HG03439 (cell line): ENCODE measurements around the gene THAP7.

Source experiments
- ATAC-seq: cut with Tn5 transposase; IDR thresholded peaks from one replicate; pipeline ENCODE4 v1.9.1; 2021; ENCODE audit warnings: mild to moderate bottlenecking, moderate library complexity; ENCODE audit not compliant: unreplicated experiment

Gene THAP7

DNA sequence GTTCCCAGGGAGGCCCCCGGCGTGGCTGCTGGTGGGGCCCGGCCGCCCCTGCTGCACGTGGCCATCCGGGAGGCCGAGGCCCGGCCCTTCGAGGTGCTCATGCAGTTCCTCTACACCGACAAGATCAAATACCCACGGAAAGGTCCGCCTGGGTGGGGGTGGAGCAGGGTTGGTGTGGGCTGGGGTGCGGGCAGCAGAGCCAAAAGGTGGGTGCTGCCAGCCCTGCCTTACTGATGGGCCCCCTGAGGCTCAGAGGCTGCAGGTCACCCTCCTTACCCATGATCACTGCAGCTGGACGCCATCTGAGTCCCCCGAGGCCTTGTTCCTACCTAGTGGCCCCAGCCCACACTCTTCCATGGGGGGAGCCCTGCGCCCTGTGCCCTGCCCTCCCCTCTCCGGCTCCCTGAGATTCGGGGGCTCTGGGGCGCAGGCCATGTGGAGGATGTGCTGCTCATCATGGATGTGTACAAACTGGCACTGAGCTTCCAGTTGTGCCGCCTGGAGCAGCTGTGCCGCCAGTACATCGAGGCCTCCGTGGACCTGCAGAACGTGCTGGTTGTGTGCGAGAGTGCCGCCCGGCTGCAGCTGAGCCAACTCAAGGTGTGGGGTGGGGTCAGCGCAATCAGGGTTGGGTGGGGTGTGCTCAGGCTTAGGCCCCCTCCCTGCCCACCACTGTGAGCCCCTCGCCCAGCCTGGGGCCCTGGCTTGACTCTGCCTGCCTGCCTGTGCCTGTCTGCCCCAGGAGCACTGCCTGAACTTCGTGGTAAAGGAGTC, 7.6 kb downstream of the THAP7 start:
- ATAC-seq = no peak

DNA sequence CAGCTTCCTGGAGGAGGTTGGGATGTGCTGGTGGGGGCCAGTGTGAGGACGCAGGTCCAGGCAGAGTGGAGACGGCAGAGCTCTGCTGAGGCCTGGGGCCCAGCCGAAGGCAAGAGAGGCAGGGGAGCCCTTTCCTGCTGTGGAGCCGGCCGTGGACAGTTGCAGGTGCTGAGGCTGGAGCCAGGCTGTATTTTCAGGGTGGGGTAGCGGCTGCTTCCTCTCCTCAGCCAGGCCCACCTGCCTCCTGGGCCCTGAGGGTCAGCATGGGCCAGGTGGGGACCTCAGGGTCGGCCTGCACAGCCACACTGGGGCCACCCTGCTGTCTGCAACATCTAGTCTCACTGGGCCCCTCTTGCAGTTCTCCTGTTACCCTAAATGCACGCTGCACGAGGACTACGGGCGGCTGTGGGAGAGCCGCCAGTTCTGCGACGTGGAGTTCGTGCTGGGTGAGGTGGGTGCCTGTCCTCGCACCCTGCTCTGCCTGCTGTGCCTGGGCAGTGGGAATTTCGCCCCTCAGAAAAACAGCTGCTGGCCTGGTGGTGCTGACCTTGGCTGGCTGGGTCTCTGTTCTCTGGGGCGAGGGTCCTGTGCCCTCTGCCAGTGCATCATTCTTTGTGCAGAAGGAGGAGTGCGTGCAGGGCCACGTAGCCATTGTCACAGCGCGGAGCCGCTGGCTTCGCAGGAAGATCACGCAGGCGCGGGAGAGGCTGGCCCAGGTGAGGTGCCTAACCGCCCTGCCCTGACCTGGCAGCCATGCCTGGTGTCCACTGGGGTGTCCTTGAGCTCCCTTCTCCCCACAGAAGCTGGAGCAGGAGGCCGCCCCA, 8.4 kb downstream of the THAP7 start:
- ATAC-seq = no peak

DNA sequence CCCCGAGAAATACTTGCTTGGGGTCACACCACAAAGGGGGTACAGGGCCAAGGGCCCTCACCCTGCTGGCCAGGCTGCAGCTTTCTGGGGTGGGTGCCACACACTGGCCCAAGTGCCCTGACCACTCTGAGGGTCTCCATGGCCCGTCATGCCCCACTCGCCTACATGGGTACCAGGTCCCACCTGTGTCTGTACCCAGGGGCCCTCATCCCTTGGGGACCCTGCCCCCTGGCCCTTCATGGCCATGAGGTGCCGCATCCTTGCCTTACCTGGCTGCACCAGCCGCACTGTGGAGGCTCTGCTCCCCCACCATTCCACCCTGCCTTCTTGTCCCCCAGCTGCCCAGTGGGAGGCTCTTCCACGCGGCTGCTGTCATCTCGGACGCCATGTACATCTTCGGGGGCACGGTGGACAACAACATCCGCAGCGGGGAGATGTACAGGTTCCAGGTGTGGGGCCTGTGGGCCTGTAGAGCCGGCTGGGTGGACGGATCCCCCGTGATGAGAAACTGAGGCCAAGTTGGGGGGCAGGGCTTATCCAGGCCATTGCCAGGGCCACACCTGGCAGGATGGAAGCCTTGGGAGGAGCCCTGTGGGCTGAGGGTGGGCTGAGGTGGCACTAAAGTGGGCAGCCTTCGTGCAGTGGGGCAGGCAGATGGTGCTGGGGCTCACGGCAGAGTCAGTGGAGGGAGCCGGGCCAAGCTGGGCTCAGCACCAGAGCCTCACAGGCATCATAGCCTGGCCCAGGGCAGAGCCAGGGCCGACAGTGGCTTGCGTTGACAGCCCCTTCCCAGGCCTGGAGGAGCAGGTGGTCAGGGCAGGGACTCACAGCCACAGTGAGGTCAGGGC, 9.2 kb downstream of the THAP7 start:
- ATAC-seq = no peak

DNA sequence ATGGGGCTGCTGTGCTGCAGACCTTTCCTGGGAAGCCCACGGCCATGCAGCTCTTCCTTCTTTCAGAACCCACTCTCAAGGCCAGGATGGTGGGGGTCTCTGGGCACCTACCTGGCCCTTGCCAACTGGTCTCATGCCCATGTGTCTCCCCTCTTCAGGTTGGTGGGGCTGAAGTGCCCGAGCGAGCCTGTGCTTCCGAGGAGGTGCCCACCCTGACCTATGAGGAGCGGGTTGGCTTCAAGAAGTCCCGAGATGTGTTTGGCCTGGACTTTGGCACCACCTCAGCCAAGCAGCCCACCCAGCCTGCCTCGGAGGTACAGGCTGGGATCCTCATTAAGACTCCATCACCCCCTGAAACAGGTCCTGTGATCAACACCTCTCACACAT, 9.9 kb downstream of the THAP7 start:
- ATAC-seq = no peak

DNA sequence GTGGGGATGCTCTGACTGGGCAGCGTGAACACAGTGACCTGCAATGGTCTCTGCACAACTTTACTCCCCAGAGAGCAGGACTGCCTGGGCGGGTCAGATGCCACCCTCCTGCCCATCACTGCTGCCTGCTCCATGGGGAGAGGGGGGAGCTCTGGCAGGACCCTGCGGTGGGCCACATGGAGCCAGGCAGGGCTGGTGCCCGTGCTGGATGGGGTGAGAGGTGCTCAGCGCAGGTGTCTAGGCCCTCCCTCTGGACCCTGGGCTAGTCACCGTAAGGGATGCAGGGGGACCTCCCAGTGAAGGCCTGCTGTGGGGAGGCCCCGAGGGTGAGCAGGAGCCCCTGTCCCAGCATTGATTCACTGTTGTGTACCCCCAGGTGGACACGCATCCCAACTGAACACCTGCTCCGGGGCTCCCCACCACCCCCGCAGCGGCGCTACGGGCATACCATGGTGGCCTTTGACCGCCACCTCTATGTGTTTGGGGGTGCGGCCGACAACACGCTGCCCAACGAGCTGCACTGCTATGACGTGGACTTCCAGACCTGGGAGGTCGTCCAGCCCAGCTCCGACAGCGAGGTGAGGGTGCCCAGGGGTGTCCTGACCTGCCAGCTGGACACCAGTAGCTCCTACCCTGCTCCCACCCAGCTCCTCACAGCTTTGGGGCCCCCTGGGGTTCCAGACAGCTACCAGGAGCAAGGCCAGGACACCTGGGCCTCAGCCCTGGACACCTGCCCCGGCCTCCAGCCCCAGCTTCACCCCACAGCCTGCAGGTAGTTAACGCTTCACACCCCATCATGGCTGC, 10.5 kb downstream of the THAP7 start:
- ATAC-seq = no peak

DNA sequence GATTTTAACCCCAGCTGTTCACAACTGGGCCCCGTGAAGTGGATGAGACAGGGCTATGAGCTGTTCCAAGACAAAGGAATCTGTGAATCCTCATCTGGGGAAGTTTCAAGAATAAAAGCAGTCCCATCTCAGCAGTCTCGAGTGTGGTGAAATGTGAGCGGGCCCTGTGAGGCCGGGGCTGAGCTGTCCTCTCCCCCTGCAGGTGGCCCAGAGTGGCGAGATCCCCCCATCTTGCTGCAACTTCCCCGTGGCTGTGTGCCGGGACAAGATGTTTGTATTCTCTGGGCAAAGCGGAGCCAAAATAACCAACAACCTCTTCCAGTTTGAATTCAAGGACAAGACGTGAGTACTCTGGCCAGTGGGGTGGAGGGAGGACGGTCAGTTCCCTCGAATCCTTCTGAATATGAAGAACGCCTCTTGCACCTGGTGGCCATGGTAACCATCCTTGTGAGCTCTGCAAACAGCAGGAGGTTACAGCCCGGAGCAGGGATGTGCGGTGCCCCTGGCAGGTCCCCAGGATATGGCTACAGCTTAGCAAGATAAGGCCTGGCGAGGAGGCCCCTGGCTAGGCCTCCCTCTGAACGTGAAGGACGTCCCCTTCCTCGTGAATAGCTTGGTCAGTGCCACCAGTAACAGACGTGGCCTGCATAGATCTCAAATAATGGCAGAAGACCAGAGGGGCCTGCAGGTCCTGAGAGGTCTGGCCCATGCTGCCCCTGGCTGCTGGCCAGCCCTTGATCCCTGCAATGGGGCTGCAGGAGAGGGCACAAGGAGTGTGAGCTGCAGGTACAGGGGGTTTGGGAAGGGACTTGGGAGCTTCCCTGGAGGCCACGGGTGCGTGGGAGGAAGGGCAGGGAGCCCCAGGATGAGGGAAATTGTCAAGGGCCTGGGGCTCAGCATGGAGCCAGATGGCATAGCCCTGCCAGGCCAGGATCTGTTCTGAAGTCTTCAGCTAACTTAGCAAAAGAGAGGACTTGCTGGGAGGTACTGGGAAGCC, 11.4 kb downstream of the THAP7 start:
- no peak for ATAC-seq

DNA sequence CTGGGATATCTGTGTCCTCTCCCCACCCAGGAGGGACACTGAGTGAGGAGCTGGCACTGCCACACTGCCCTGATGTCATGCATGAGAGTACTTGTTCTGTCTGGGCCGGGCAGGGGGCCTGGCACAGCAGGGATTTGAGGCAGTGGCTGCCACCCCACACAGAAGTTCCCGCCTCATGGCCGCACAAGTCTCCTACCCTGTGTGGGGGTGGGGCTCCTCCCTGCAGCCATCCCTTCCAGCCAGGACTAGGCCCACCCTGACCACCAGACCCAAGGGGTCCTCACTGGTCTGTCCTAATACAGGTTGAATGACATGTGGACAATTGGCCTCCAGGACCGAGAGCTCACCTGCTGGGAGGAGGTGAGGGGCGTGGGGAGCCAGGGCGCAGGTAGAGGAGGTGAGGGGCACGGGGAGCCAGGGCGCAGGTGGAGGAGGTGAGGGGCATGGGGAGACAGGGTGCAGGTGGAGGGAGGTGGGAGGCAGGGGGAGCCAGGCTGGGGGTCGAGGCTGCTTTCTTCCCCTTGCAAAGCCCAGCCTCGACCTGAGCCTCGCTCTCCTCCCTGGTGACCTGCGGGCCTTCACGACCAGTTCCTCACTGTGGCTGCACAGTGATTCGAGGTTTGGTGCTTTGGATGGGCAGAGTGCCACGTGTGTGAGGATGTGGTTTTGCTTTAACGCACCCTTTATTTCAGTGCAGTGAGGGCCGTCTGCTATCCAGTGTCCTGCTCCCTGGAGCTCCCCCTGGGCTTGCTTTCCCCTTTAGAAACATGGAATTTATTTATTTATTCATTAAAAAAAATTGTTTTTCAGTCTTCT, 12.4 kb downstream of the THAP7 start:
- no peak for ATAC-seq

DNA sequence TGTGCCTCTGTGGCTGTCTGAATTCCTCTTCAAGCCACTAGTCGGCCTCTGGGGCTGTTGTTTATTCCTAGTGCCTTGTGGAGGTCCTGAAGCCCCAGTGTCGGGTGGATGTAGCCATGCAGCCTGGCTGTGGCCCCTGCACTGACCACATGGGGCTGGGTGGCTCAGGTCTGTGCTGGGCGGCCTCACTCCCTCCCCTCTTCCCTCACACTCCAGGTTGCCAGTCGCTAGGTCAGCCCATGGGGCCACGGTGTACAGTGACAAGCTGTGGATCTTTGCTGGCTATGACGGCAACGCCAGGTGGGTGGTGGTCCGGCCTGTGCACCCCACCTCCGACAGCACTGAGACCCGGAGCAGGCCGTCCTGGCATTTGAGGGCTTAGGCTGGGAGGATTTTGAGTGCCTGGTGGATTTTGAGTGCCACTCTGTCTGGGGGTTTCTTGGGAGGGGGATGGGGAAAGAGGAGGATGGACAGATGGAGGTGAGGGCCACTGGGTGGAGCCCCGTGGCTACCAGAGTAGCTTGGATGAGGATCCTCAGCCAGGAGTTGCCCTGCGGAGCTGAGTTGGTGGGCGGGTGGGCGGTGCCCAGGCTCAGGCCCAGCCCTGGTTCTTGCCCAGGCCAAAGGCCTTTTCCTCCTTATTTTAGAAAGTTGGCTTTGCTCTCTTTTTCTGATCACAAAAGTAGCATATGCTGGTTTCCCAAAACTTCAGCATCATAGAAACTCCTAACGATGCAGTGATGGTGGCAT, 13.2 kb downstream of the THAP7 start:
- no peak for ATAC-seq

DNA sequence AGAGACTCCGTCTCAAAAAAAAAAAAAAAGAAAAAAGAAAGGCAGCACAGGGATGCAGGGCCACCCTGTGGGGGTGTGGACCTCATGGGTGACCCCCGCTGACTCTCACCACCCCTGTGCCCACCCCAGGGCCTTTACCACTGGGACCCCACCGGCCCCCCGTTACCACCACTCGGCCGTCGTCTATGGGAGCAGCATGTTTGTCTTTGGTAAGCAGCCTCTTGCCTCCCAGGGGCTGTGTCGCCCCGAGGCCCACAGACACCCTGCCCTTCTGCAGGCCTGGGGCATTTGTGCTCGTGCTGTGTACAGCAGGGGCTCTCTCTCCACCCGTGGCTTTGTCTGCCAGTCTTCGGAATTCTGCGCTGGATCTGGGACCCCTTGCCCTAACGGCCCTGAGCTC, 14.5 kb downstream of the THAP7 start:
- no peak for ATAC-seq

DNA sequence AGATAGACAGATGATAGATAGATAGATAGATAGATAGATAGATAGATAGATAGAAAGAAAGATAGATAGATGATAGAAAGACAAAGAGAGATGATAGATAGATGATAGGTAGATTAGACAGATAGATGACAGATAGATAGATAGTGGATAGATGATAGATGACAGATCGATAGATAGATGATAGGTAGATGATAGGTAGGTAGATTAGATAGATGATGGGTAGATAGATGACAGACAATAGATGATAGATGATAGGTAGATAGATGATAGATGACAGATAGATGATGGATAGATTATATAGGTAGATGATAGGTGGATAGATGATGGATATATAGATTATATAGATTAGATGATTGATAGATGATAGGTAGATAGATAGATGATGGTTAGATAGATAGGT, 15.6 kb downstream of the THAP7 start:
- ATAC-seq = no peak

DNA sequence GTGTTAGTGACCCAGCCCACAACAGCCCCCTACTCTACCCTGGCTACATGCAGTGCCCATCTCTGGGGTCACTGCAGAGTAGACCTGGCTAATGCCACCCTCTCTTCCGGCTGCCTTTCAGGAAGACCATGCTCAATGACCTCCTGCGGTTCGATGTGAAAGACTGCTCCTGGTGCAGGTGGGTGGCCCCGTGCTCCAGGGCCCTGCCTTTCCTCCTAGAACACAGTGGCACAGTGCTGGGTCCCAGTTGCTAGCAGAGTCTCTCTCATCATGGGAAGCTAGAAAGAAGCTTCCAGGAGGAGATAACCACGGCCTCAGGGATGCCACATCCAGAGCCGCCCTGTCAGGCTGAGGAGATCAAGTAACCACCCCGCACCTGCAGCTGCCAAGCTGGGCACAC, 16.2 kb downstream of the THAP7 start:
- ATAC-seq = no peak

DNA sequence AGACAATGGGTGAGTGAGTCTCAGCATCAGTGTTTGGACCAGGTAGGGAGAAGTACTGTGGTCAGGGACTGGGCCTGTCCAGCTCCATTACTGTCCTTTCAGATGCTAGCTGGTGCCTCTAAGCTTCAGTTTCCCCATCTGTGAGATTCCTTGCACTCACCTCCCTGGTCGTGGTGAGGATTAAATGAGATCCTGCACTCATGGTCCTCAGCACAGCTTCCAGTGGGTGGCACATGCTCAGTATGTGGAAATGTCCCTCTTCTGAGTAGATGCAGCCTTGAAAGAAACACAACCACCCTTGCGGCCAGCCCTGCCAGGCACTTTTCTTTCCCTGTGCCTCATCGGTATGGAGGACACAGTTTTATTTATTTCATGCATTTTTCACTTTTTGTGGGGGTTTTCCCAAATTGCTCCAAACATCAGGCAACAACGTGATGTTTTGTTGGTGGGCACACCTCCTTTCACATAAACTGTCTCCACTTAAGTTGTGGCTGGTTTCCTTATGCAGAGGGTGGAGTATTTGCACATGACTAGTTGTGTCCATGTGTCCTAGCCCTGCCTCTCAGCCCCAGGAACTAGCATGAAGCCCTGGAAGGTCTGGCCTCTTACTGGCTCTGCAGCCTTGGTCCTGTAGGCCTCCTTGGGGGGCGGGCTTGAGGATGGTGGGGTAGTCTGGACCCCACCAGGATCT, 18.7 kb downstream of the THAP7 start:
- ATAC-seq = no peak

DNA sequence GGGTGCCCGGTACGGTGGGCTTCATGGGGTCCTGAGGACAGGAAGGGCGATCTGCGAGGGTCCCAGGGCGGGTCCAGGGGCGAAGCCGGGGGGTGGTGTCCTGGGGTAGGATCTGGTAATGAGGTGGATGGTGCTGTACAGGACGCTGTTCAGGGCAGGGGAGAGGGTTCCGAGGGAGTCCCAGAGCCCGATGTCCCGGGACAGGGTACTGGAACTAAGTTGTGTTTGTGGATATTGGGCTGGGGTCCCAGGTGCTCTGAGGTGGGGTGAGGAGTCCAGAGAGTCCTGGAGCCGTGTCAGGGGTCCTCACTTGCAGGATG, 19.4 kb downstream of the THAP7 start:
- no peak for ATAC-seq

DNA sequence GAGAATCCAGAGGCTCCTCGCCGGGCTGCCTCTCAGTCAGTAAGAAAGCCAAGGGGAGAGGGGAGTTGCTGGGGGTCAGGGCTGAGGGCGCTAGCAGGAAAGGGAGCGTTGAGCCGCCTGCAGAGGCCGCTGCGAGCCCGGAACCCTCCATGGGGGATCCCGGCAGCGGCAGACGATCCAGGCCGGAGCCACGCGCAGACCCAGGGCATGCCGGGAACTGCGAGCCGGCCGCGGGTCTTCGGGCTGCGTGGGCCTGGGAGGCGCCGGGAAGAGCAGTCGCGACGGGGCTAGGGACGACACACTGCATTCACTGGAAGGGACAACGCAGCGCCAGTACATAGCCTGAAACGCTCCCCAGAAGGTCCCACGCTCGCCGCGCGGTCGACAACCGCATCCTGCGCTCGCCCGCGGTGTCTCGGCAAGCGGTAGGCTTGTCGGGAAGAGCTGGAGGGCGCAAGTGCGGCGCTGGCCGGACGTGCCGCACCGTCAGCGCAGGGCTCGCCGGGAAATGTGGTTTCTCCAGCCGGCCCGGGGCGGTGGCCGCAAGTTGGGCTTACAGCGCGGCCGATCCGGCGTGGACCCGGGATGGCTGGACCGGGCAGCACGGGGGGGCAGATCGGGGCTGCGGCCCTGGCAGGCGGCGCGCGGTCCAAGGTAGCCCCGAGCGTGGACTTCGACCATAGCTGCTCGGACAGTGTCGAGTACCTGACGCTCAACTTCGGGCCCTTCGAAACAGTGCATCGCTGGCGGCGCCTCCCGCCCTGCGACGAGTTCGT, 19.9 kb downstream of the THAP7 start, which contains the start of gene LZTR1:
Gene LZTR1 (plus strand): TSS at position 511 of the 776 bp plus-strand sequence. CDS start 75 bp downstream, at position 586.
- peak; percentile 71 for ATAC-seq

DNA sequence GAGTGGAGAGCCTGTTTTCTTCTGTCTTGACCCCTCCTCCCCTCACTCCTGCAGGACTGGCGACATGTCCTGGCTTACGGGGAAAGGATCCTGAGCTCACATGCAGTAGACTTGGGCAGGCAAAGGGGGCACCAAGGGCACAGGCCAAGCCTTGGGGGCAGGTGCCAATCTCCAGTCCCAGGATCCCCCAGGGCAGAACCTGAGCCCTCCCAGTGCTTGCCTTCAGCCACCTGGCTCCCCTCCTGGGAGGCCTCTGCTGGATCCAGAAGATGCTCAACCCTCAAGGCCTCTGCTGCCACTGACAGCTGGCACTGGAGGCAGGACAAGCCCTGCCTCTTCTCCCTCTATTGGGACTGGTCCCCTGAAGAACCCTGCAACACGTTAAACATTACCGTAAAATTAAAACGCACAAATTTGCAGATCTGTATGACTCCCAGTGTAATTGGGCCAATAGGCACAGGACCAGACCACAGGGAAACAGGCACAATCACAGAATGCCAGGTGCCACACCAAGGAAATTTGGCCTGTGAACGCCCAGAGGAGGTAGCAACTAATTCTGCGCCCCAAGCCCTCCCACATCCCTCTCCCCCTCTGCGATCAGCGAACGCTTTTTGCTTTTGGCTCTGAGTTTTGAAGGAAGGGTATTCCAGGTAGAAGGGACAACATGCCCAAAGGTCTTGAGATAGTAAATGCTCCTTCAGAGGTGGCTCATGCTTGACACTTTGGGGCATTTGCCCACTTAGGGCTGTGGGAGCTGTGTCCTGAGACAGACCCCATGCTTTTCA, 20.8 kb downstream of the THAP7 start:
- no peak for ATAC-seq

DNA sequence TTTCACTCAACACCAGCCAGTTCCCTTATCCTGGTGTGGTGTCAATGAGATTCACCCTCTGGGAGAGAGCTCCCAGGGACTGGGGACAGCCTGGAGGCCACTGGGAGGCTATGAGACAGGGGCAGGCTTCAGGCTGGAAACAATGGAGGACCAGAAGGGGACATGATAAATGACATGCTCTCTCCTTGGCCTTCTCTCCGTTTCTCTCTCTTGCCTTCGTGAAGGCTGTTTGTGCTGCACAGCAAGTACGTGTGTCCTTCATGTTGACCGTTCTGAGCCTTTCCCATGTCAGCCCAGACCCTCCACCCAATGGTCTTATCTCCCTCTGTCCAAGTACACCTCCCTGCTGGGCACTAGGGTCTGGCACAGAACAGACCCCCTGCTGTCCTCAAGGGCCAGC, 21.4 kb downstream of the THAP7 start:
- ATAC-seq = no peak
